Skin epidermis (tissue), 12 donors: ENCODE results near the gene DOK5.
"Not testable (repeated sequence)": the region's sequence is repeated elsewhere in the genome, so short reads cannot be mapped to it uniquely, and the experiment has no call there.

Experiments
- H3K27ac ChIP-seq, 21 experiments: fragments of 200-600 bp; sonication (generic) in 11 of 21; one replicate each; pipeline ENCODE4 v1.5.0; 2020; ENCODE audit warnings: mild to moderate bottlenecking in 3 of 21, inconsistent platforms in 2 of 21, moderate library complexity in 2 of 21
- H3K4me3 ChIP-seq, 7 experiments: fragments of 200-600 bp; sonication (generic) in 2 of 7; one replicate each; pipeline ENCODE4 v1.5.0; 2020; ENCODE audit warnings: inconsistent platforms in 2 of 7, mild to moderate bottlenecking in 2 of 7, moderate library complexity in 1 of 7

DOK5 gene

GRCh38 chr20:54469293-54469692, 6.1 kb upstream of the DOK5 start:
- no peak overlapping the region for H3K4me3 ChIP-seq
- no peak overlapping the region for H3K27ac ChIP-seq

GRCh38 chr20:54469952-54470351, 5.4 kb upstream of the DOK5 start:
- Histone ChIP-seq H3K27ac (no peak overlapping the region), H3K4me3 (no peak overlapping the region)

GRCh38 chr20:54470697-54471096, 4.7 kb upstream of the DOK5 start:
- H3K4me3 ChIP-seq, result no peak overlapping the region
- no peak overlapping the region for H3K27ac ChIP-seq

- Histone ChIP-seq H3K4me3 (no peak overlapping the region), H3K27ac (no peak overlapping the region)
Observed at GRCh38 chr20:54472607-54473006, 2.8 kb upstream of the DOK5 start.

GRCh38 chr20:54473340-54473739, 2.1 kb upstream of the DOK5 start:
- no peak overlapping the region for H3K4me3 ChIP-seq
- no peak overlapping the region for H3K27ac ChIP-seq

- Histone ChIP-seq H3K27ac (no peak overlapping the region), H3K4me3 (no peak overlapping the region)
Observed at GRCh38 chr20:54474046-54474445, 1.3 kb upstream of the DOK5 start.

- Histone ChIP-seq H3K4me3 (peak overlapping the region in 4 of 7 experiments; percentile 38 to 42 (median 39)), H3K27ac (peak overlapping the region in 4 of 21 experiments; percentile 21 to 55 (median 26))
Observed at GRCh38 chr20:54474866-54475265, 527 bp upstream of the DOK5 start.

- Histone ChIP-seq H3K4me3 (peak overlapping the region; percentile 4 to 43 (median 40)), H3K27ac (peak overlapping the region in 2 of 21 experiments; percentile 7 to 55)
Observed at GRCh38 chr20:54476169-54477009, 996 bp downstream of the DOK5 start.

- no peak overlapping the region for H3K27ac ChIP-seq
- no peak overlapping the region for H3K4me3 ChIP-seq
Observed at GRCh38 chr20:54477191-54477955, 2.0 kb downstream of the DOK5 start.

- H3K27ac ChIP-seq, result no peak overlapping the region
- H3K4me3 ChIP-seq, result no peak overlapping the region
Observed at GRCh38 chr20:54479138-54479906, 3.9 kb downstream of the DOK5 start.

GRCh38 chr20:54479937-54480336, 4.5 kb downstream of the DOK5 start:
- not testable (repeated sequence) for H3K27ac ChIP-seq, H3K4me3 ChIP-seq

GRCh38 chr20:54481442-54481841, 6.0 kb downstream of the DOK5 start:
- H3K27ac ChIP-seq, result no peak overlapping the region
- H3K4me3 ChIP-seq, result no peak overlapping the region

- no peak overlapping the region for H3K4me3 ChIP-seq
- no peak overlapping the region for H3K27ac ChIP-seq
Observed at GRCh38 chr20:54485631-54486030, 10.2 kb downstream of the DOK5 start.

GRCh38 chr20:54486585-54486984, 11.2 kb downstream of the DOK5 start:
- no peak overlapping the region for H3K4me3 ChIP-seq
- H3K27ac ChIP-seq, result no peak overlapping the region

- Histone ChIP-seq H3K27ac (no peak overlapping the region), H3K4me3 (no peak overlapping the region)
Observed at GRCh38 chr20:54488442-54488841, 13.0 kb downstream of the DOK5 start.

GRCh38 chr20:54491506-54491905, 16.1 kb downstream of the DOK5 start:
- no peak overlapping the region for H3K27ac ChIP-seq
- no peak overlapping the region for H3K4me3 ChIP-seq

GRCh38 chr20:54494303-54495006, 19.1 kb downstream of the DOK5 start:
- H3K4me3 ChIP-seq, result no peak overlapping the region

GRCh38 chr20:54497931-54498718, 22.7 kb downstream of the DOK5 start:
- no peak overlapping the region for H3K27ac ChIP-seq
- no peak overlapping the region for H3K4me3 ChIP-seq

More at GRCh38 chr20:54494303-54495006, 19.1 kb downstream of the DOK5 start:
- H3K27ac ChIP-seq, result no peak overlapping the region

- no peak overlapping the region for H3K27ac ChIP-seq
Observed at GRCh38 chr20:54499111-54499510, 23.7 kb downstream of the DOK5 start.

More at GRCh38 chr20:54499111-54499510, 23.7 kb downstream of the DOK5 start:
- no peak overlapping the region for H3K4me3 ChIP-seq
